ENCODE data around the gene STRN3. TPM values are rescaled to one million over a fixed set of nuclear protein-coding genes. Genes with fewer than 3 reads are reported as not detected.

Gene STRN3
- total RNA-seq, 1 experiment from 2014 or later = 52.1 TPM

GRCh38 chr14:30853946-30854345 is 172.2 kb downstream of the STRN3 start:
- H2BK12ac ChIP-seq (ENCODE audit: insufficient read length, low read depth, low read length) = no peak overlapping the region

More at GRCh38 chr14:30853946-30854345, 172.2 kb downstream of the STRN3 start:
- no peaks in the 10 kb centered on the region for H3K4me1 Mint-ChIP-seq
- no peaks in the 10 kb centered on the region for H3K9me3 ChIP-seq (ENCODE audit: control insufficient read depth, low read depth, low read length)
- H3K14ac ChIP-seq (ENCODE audit: insufficient read depth, low read length) = no peak overlapping the region
- H3K56ac ChIP-seq (ENCODE audit: insufficient read length, low read depth, low read length) = no peak overlapping the region
- no peak overlapping the region for H2BK15ac ChIP-seq (ENCODE audit: low read depth, low read length)
- no peak overlapping the region for H3K4me2 ChIP-seq (ENCODE audit: insufficient read depth, insufficient read length, low read length)
- no peak overlapping the region for H3T11ph ChIP-seq (ENCODE audit: low read length)
- no peak overlapping the region for H4K8ac ChIP-seq (replicated peaks; ENCODE audit: insufficient read length, low read depth, low read length)
- no peaks in the 10 kb centered on the region for H3K4me1 ChIP-seq (ENCODE audit: insufficient read depth, low read length)
- H4K5ac ChIP-seq (ENCODE audit: insufficient read length, low read depth, low read length) = no peak overlapping the region
- H3K79me2 ChIP-seq (ENCODE audit: insufficient read depth, low read length) = no peaks in the 10 kb centered on the region
- H2BK20ac ChIP-seq (ENCODE audit: low read depth, low read length, poor library complexity, severe bottlenecking) = no peak overlapping the region
- no peak overlapping the region for H3K27ac Mint-ChIP-seq
- H2AK5ac ChIP-seq (ENCODE audit: insufficient read length, low read length) = no peak overlapping the region
- H3K27me3 ChIP-seq (ENCODE audit: insufficient read depth, low read length) = no peaks in the 10 kb centered on the region
- no peaks in the 10 kb centered on the region for H3K27me3 Mint-ChIP-seq (ENCODE audit: low read depth)
- H3K18ac ChIP-seq (ENCODE audit: insufficient read length, low read depth, low read length) = no peak overlapping the region
- no peak overlapping the region for H4K91ac ChIP-seq (ENCODE audit: insufficient read length, low read depth, low read length)
- no peaks in the 10 kb centered on the region for H3K9me3 Mint-ChIP-seq
- H3K79me1 ChIP-seq (ENCODE audit: insufficient read depth, low read depth, low read length, poor library complexity, severe bottlenecking) = no peaks in the 10 kb centered on the region
- no peaks in the 10 kb centered on the region for H3K36me3 Mint-ChIP-seq (ENCODE audit: insufficient read depth in 1 of 3, low read depth in 3 of 3)
- H4K20me1 ChIP-seq (ENCODE audit: control insufficient read depth, insufficient read depth, insufficient read length) = no peaks in the 10 kb centered on the region
- no peak overlapping the region for H3K4me3 Mint-ChIP-seq
- no peak for DNase-seq
- H2BK5ac ChIP-seq (ENCODE audit: insufficient read length, low read length) = no peak overlapping the region
- H3K9ac ChIP-seq (ENCODE audit: extremely low read depth, insufficient read length, low read length) = no peak overlapping the region
- H3K4ac ChIP-seq (ENCODE audit: low read depth, low read length) = no peak overlapping the region
- no peak overlapping the region for H3K23ac ChIP-seq (ENCODE audit: insufficient read length, low read depth, low read length)
- no peak overlapping the region for H3K27ac ChIP-seq (ENCODE audit: insufficient read length, low read depth, low read length)
- TF ChIP-seq, protein P1, sequence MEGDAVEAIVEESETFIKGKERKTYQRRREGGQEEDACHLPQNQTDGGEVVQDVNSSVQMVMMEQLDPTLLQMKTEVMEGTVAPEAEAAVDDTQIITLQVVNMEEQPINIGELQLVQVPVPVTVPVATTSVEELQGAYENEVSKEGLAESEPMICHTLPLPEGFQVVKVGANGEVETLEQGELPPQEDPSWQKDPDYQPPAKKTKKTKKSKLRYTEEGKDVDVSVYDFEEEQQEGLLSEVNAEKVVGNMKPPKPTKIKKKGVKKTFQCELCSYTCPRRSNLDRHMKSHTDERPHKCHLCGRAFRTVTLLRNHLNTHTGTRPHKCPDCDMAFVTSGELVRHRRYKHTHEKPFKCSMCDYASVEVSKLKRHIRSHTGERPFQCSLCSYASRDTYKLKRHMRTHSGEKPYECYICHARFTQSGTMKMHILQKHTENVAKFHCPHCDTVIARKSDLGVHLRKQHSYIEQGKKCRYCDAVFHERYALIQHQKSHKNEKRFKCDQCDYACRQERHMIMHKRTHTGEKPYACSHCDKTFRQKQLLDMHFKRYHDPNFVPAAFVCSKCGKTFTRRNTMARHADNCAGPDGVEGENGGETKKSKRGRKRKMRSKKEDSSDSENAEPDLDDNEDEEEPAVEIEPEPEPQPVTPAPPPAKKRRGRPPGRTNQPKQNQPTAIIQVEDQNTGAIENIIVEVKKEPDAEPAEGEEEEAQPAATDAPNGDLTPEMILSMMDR (conservative IDR thresholded peaks at IDR 0.05) = no peak
- no peak overlapping the region for H2BK120ac ChIP-seq (ENCODE audit: low read depth, low read length, poor library complexity, severe bottlenecking)
- no peaks in the 10 kb centered on the region for H3K23me2 ChIP-seq (ENCODE audit: insufficient read length, low read depth, low read length, poor library complexity, severe bottlenecking)
- no peak overlapping the region for H2AFZ ChIP-seq (ENCODE audit: low read length)

All from H9 (cell line).